Measurements from ENCODE around the gene ADAR.

DNA sequence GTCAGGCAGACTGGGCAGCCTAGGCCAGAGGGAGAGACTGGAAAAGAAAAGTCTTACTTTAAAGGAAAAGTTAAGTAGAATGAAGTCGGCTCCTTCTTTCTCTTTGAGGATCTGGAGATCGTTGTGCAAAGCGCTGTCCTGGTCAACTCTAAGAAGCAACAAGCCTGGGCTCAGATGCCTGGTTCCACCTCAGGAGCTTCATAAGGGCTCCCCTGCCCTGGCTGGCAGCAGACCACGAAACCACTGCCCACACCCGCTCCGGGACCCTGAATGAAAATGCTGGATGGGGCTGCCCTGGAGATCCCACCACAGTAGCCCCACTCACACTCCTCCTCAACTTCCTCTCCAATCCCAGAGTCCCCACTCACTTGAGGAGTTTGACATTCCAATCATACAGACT lies 56.0 kb downstream of the ADAR start:
- TF ChIP-seq, protein P1, sequence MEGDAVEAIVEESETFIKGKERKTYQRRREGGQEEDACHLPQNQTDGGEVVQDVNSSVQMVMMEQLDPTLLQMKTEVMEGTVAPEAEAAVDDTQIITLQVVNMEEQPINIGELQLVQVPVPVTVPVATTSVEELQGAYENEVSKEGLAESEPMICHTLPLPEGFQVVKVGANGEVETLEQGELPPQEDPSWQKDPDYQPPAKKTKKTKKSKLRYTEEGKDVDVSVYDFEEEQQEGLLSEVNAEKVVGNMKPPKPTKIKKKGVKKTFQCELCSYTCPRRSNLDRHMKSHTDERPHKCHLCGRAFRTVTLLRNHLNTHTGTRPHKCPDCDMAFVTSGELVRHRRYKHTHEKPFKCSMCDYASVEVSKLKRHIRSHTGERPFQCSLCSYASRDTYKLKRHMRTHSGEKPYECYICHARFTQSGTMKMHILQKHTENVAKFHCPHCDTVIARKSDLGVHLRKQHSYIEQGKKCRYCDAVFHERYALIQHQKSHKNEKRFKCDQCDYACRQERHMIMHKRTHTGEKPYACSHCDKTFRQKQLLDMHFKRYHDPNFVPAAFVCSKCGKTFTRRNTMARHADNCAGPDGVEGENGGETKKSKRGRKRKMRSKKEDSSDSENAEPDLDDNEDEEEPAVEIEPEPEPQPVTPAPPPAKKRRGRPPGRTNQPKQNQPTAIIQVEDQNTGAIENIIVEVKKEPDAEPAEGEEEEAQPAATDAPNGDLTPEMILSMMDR (IDR thresholded peaks at IDR 0.05), result no peak
- TF ChIP-seq EP300 (IDR thresholded peaks at IDR 0.05), result no peak
- no peak for TF ChIP-seq POLR2A (IDR thresholded peaks at IDR 0.05)

Data from stomach (tissue), 4 donors.